ENCODE results near the gene CRLF1. TPM values are rescaled to one million over a fixed set of nuclear protein-coding genes. Genes with fewer than 3 reads are reported as not detected.

CRLF1 gene
- total RNA-seq, 1 donor from 2014 or later = 23.4 TPM

DNA sequence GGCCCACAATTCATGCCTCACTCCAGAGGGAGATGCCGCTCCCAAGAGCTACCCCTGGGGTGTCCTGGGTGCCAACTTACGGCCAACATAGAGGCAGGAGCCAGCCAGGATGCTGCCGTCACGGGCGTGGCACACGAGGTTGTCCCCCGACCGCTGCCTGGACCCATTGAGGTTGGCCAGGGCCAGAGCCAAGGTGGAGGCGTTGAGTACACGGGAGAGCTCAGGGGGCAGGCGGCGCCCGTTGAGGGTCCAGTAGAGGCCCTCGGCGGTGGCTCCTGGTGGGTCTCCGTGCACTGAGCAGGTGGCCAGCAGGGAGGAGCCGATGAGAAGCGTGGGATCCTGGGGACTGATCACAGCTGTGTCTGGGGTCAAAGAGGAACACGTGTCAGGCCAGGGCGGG lies 7.1 kb downstream of the CRLF1 start:
- H3K9me3 ChIP-seq = no peaks in the 10 kb centered on the region
- TF ChIP-seq, protein P1, sequence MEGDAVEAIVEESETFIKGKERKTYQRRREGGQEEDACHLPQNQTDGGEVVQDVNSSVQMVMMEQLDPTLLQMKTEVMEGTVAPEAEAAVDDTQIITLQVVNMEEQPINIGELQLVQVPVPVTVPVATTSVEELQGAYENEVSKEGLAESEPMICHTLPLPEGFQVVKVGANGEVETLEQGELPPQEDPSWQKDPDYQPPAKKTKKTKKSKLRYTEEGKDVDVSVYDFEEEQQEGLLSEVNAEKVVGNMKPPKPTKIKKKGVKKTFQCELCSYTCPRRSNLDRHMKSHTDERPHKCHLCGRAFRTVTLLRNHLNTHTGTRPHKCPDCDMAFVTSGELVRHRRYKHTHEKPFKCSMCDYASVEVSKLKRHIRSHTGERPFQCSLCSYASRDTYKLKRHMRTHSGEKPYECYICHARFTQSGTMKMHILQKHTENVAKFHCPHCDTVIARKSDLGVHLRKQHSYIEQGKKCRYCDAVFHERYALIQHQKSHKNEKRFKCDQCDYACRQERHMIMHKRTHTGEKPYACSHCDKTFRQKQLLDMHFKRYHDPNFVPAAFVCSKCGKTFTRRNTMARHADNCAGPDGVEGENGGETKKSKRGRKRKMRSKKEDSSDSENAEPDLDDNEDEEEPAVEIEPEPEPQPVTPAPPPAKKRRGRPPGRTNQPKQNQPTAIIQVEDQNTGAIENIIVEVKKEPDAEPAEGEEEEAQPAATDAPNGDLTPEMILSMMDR (IDR thresholded peaks at IDR 0.05) = no peak

DNA sequence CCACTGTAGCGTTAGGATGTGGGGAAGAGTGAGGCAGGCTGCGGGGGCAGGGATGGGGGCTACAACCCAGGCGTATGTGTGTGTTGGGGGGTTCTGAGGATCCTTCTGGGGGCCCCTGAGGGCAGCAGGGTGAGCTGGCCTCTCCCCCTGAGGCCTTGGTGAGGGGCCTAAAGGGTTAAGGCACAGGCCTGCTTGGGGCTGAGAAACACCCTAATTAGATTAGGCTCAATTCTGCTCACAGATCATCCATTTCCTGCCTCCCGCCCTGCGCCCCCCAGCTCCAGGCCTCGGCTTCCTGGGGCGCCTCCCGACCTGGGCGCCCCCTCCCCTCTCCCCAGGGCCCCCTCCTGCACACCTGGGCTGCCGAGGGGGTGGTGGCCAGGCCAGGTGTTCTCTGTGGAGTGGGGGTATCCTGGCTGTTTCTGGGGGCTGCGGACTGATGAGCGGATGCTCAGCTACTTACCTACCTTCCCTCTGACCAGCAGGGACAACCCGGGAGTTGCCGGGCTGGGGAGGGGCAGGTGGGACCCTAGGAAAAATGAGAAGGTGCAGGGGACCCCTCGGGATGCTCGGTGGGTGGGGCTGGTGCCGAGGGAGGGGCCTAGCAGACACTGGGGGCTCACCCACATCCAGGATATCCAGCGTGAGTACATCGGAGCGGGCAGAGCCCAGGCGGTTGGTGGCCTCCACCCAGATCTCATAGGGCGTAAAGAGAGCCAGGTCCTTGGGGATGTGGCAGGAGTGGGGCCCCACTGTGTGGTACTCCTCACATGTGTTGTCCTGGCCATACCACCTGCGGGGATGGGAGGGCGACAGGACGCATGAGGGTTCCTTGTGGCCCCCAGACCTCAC lies 8.6 kb downstream of the CRLF1 start:
- H3K27ac ChIP-seq = no peak overlapping the region
- intact Hi-C loops (cut with DNase I) = loop anchor here (10.0 kb wide), 1 partner anchor 257 kb away; no protein-coding TSS in a partner anchor
- TF ChIP-seq, protein P1 (IDR thresholded peaks at IDR 0.05) = no peak
- ATAC-seq (no peak), DNase-seq (no peak)
- H3K27me3 ChIP-seq = peaks cover 32% of the 10 kb centered on the region
- peaks cover 9% of the 10 kb centered on the region for H3K4me1 ChIP-seq
- H3K4me3 ChIP-seq = no peak overlapping the region
- no peaks in the 10 kb centered on the region for H3K9me3 ChIP-seq
- no peaks in the 10 kb centered on the region for H3K36me3 ChIP-seq

More for the DNA sequence above, 7.1 kb downstream of the CRLF1 start:
- ATAC-seq = no peak
- no peaks in the 10 kb centered on the region for H3K36me3 ChIP-seq
- peaks cover 46% of the 10 kb centered on the region for H3K27me3 ChIP-seq
- no peak for DNase-seq
- H3K4me3 ChIP-seq = no peak overlapping the region
- H3K4me1 ChIP-seq = peaks cover 16% of the 10 kb centered on the region
- intact Hi-C loops (cut with DNase I) = loop anchor here (10.0 kb wide), 1 partner anchor 255 kb away; no protein-coding TSS in a partner anchor
- H3K27ac ChIP-seq = no peak overlapping the region

DNA sequence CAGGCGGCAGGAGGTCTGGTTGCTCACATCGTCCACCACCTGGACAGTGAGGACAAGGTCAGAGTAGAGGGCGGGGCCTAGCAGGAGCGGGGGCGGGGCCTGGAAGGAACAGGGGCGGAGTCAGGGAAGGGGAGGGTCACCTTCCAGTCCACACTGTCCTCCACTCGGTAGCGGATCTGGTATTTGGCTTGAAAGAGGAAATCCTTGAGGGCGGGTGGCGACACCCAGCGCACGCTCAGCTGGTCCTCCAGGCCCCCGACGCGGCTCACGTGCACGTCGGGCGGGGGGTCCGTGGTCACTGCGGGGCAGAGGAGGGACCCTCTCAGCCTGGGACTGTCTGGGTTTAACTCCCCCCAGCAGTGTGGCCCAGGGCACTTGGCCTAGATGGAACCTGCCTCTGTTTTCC lies 9.8 kb downstream of the CRLF1 start:
- intact Hi-C loops (cut with DNase I) = loop anchor here (10.0 kb wide), 1 partner anchor 258 kb away; no protein-coding TSS in a partner anchor

DNA sequence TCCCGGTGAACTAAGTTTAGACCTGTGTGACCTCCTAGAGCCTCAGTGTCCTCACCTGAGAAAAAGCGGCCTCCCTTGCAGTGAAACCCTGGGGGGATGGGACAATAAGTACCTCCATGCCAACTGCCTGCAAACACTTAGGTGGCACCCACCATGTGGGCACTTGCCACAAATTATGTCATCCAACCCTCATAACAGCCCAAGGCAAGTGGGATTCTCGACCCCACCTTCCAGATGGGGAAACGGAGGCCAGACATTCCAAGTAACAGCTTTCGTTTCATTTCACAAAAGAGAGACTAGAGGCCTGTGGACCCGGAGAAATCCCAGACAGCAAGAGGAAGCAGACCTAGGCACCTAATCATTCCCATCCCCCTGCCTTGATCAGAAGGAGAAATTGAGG lies 11.1 kb downstream of the CRLF1 start:
- DNase-seq = no peak
- TF ChIP-seq, protein P1 (IDR thresholded peaks at IDR 0.05) = no peak
- peaks cover 13% of the 10 kb centered on the region for H3K36me3 ChIP-seq
- H3K27ac ChIP-seq = no peak overlapping the region
- H3K27me3 ChIP-seq = peaks cover 22% of the 10 kb centered on the region
- no peak overlapping the region for H3K4me3 ChIP-seq
- ATAC-seq = no peak
- intact Hi-C loops (cut with DNase I) = loop anchor here (10.0 kb wide), 1 partner anchor 259 kb away; no protein-coding TSS in a partner anchor
- H3K9me3 ChIP-seq = no peaks in the 10 kb centered on the region
- peaks cover 11% of the 10 kb centered on the region for H3K4me1 ChIP-seq

More for the DNA sequence above, 9.8 kb downstream of the CRLF1 start:
- Histone ChIP-seq H3K27ac (no peak overlapping the region), H3K27me3 (peaks cover 26% of the 10 kb centered on the region), H3K4me3 (no peak overlapping the region), H3K36me3 (peaks cover 2% of the 10 kb centered on the region), H3K4me1 (peaks cover 9% of the 10 kb centered on the region), H3K9me3 (no peaks in the 10 kb centered on the region)
- ATAC-seq = peak; percentile 74
- TF ChIP-seq, protein P1 (IDR thresholded peaks at IDR 0.05) = no peak
- DNase-seq = peak; percentile 77

DNA sequence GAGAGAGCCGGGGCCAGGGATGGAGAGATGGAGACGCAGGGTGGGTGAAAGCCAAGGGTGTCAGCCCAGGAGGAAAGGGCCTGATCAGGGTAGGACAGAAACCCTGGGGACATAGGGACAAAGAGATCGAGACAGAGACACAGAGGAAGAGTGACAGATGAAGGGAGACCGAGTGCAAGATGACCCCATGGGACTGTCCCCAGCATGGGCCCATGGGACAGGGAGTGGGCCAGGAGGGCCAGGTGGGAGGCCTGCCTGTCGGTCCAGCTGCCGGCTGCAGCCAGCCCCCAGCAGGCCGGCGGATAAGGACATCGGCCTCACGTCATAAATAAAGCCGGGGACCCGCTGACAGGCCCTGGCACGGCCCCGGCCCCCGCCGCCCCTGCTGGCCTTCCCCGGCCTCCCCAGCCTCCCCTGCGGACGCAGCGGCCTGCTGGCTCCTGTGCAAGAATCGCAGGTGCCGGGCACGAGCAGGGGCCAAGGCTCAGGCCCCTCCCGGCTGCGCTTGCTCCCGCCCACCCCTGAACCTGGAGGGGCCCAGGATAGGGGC lies 11.7 kb downstream of the CRLF1 start:
- Histone ChIP-seq H3K4me3 (peak overlapping the region; percentile 38), H3K9me3 (no peaks in the 10 kb centered on the region), H3K27me3 (peaks cover 16% of the 10 kb centered on the region), H3K27ac (no peak overlapping the region), H3K4me1 (peaks cover 16% of the 10 kb centered on the region), H3K36me3 (peaks cover 15% of the 10 kb centered on the region)
- intact Hi-C loops (cut with DNase I) = loop anchor here (10.0 kb wide), 1 partner anchor 260 kb away; no protein-coding TSS in a partner anchor
- TF ChIP-seq, protein P1 (IDR thresholded peaks at IDR 0.05) = no peak
- ATAC-seq (no peak), DNase-seq (peak; percentile 63)
